GM18909 (cell line): Measurements from ENCODE around the gene LDHD.

ENCODE experiments used
- ATAC-seq: cut with Tn5 transposase; IDR thresholded peaks from one replicate; pipeline ENCODE4 v1.9.1; 2021; ENCODE audit warnings: mild to moderate bottlenecking; ENCODE audit not compliant: unreplicated experiment, poor library complexity

Gene LDHD

GRCh38 chr16:75064403-75065148, 52.0 kb downstream of the LDHD start:
- no peak for ATAC-seq

- ATAC-seq, result no peak
Observed at GRCh38 chr16:75063549-75064088, 53.0 kb downstream of the LDHD start.

DNA sequence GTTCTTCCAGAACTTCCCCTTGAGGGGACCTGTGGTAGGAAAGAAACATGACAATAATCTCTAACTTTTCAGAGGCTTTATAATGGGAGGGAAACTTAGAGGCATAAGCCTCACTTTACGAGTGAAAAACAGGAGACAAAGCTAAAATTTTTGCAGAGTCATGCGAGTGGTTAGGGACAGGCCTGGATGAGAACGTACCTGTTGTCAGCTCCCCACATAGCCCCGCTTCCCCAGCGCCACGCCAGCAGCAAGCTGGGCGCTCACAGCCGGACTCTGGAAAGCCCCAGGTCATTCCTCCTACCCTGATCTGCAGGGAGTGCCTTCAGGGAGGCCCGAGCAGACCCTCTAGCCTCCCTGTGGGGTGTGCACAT, 53.6 kb downstream of the LDHD start:
- ATAC-seq, result no peak

GRCh38 chr16:75062135-75062975, 54.2 kb downstream of the LDHD start:
- no peak for ATAC-seq
